ENCODE data around the gene TEKT5. TPM values are rescaled to one million over a fixed set of nuclear protein-coding genes. Genes with fewer than 3 reads are reported as not detected.

The TEKT5 gene
- total and polyA plus RNA-seq, 4 donors = 0.13 to 0.92 TPM; not detected in 2

GRCh38 chr16:10623059-10623458, 71.7 kb downstream of the TEKT5 start:
- 92% methylated on average over 3 of the region's 3 CpGs for WGBS
- Histone ChIP-seq H3K9ac (ENCODE audit: low read depth in 1 of 2, low read length in 2 of 2) (no peak overlapping the region), H3K9me3 (ENCODE audit: control insufficient read depth in 4 of 4, low read length in 3 of 4) (no peaks in the 10 kb centered on the region), H3K27ac (ENCODE audit: low read depth in 1 of 2, low read length in 2 of 2) (no peak overlapping the region), H3K27me3 (ENCODE audit: control insufficient read depth in 4 of 4, insufficient read depth in 4 of 4, low read length in 3 of 4) (no peaks in the 10 kb centered on the region), H3K4me1 (ENCODE audit: control insufficient read depth in 4 of 4, insufficient read depth in 4 of 4, low read length in 3 of 4) (peaks cover 0 to 2% (median 0%) of the 10 kb centered on the region in 4 donors), H3K36me3 (ENCODE audit: control insufficient read depth in 4 of 4, insufficient read depth in 3 of 4, low read depth in 1 of 4, low read length in 3 of 4) (no peaks in the 10 kb centered on the region), H3K4me3 (ENCODE audit: low read depth in 1 of 3, low read length in 3 of 3) (no peak overlapping the region)
- TF ChIP-seq YY1 (IDR thresholded peaks at IDR 0.05) (no peak), EGR1 (IDR thresholded peaks at IDR 0.05; ENCODE audit: low read depth in 2 of 2) (no peak), SP1 (IDR thresholded peaks at IDR 0.05) (no peak), JUND (IDR thresholded peaks at IDR 0.05) (no peak), TAF1 (conservative IDR thresholded peaks at IDR 0.05) (no peak), MAX (IDR thresholded peaks at IDR 0.05) (no peak), ZBTB33 (IDR thresholded peaks at IDR 0.05) (no peak), FOXA2 (IDR thresholded peaks at IDR 0.05) (no peak), CTCF (IDR thresholded peaks at IDR 0.05; ENCODE audit: low read depth, low read length, missing input control) (no peak), REST (IDR thresholded peaks at IDR 0.05) (no peak), ATF3 (IDR thresholded peaks at IDR 0.05) (no peak), GABPA (IDR thresholded peaks at IDR 0.05 in 1 of 2, conservative IDR thresholded peaks at IDR 0.05 in 1 of 2) (no peak), RAD21 (IDR thresholded peaks at IDR 0.05) (no peak), HNF4G (IDR thresholded peaks at IDR 0.05) (no peak), FOXA1 (IDR thresholded peaks at IDR 0.05) (no peak), RXRA (IDR thresholded peaks at IDR 0.05) (no peak)
- DNase-seq (ENCODE audit: low spot score) = no peak

All from liver (tissue), 9 donors.